Neural progenitor cell (in vitro differentiated cells): ENCODE measurements around the gene HDAC5.

Experiments
- CTCF ChIP-seq: fragments of 200-600 bp; sonication (generic); IDR thresholded peaks from 2 replicates; pipeline ENCODE4 v1.5.1; 2017; ENCODE audit warnings: antibody characterized with exemption, mild to moderate bottlenecking
- EZH2phosphoT487 ChIP-seq: fragments of 200-600 bp; sonication (generic); IDR thresholded peaks from 2 replicates; pipeline ENCODE4 v1.6.1; 2017; ENCODE audit warnings: antibody characterized with exemption

GRCh38 chr17:44124118-44124438, 637 bp upstream of the HDAC5 start:
- TF ChIP-seq CTCF = no peak
- no peak for TF ChIP-seq EZH2phosphoT487
